ENCODE results near the gene AMOTL1. TPM values are rescaled to one million over a fixed set of nuclear protein-coding genes. Genes with fewer than 3 reads are reported as not detected.

Gene AMOTL1
- polyA plus RNA-seq, 3 donors from 2014 or later: 0.14 to 1.7 TPM; not detected in 1

Other genes with a start within 250 kb of the AMOTL1 start
- 1 to 10 TPM; 1.3 to 2.4 (median 1.4) TPM for gene FUT4, start 224.4 kb upstream of the AMOTL1 start, polyA plus RNA-seq
- gene PIWIL4, start 201.0 kb upstream of the AMOTL1 start, polyA plus RNA-seq: under 1 TPM in 1 of 3 donors, not detected in 2; 0.85 TPM
- 10 to 100 TPM; 40.4 to 48.7 (median 47.2) TPM for gene CWC15, start 205.2 kb downstream of the AMOTL1 start, polyA plus RNA-seq
- under 1 TPM in 2 of 3 donors, not detected in 1; 0.10 to 0.22 TPM for gene KDM4D, start 205.4 kb downstream of the AMOTL1 start, polyA plus RNA-seq